Measurements from ENCODE around the gene OR2A25. TPM values are rescaled to one million over a fixed set of nuclear protein-coding genes. Genes with fewer than 3 reads are reported as not detected.
A peak's percentile ranks its signal among the peaks of the same experiment; 100 is the strongest.

Gene OR2A25
- total RNA-seq, 1 donor, result not detected

- H3K27ac ChIP-seq (ENCODE audit: low read depth, low read length), result no peak overlapping the region
- peaks cover 4% of the 10 kb centered on the region for H3K27me3 ChIP-seq (ENCODE audit: insufficient read depth, low read length)
- H2AFZ ChIP-seq (ENCODE audit: low read length), result no peak overlapping the region
- H4K20me1 ChIP-seq (ENCODE audit: insufficient read depth, low read length), result no peaks in the 10 kb centered on the region
- no peak overlapping the region for H3K4me3 ChIP-seq (ENCODE audit: insufficient read depth, low read length)
- H3K79me2 ChIP-seq (ENCODE audit: insufficient read depth, low read length), result no peaks in the 10 kb centered on the region
- DNase-seq (ENCODE audit: insufficient read length, low spot score, missing footprints), result peak; percentile 39
- no peak overlapping the region for H3K4me2 ChIP-seq (ENCODE audit: insufficient read depth, low read length)
- H3K36me3 ChIP-seq (ENCODE audit: insufficient read depth, low read length), result no peaks in the 10 kb centered on the region
- H3K4me1 ChIP-seq (ENCODE audit: insufficient read depth, low read length), result no peaks in the 10 kb centered on the region
- no peak for TF ChIP-seq CTCF (IDR thresholded peaks at IDR 0.05; ENCODE audit: extremely low read depth, low read depth, low read length)
- H3K9me3 ChIP-seq (ENCODE audit: low read depth, low read length), result no peaks in the 10 kb centered on the region
Measured at GRCh38 chr7:144036302-144036885, 33.2 kb upstream of the OR2A25 start.

GRCh38 chr7:144037414-144038035 is 32.1 kb upstream of the OR2A25 start:
- Histone ChIP-seq H3K4me3 (ENCODE audit: insufficient read depth, low read length) (no peak overlapping the region), H3K27ac (ENCODE audit: low read depth, low read length) (no peak overlapping the region), H3K4me1 (ENCODE audit: insufficient read depth, low read length) (no peaks in the 10 kb centered on the region), H2AFZ (ENCODE audit: low read length) (no peak overlapping the region), H3K4me2 (ENCODE audit: insufficient read depth, low read length) (no peak overlapping the region), H4K20me1 (ENCODE audit: insufficient read depth, low read length) (no peaks in the 10 kb centered on the region), H3K27me3 (ENCODE audit: insufficient read depth, low read length) (peaks cover 3% of the 10 kb centered on the region), H3K36me3 (ENCODE audit: insufficient read depth, low read length) (no peaks in the 10 kb centered on the region), H3K9me3 (ENCODE audit: low read depth, low read length) (no peaks in the 10 kb centered on the region), H3K79me2 (ENCODE audit: insufficient read depth, low read length) (no peaks in the 10 kb centered on the region)
- no peak for DNase-seq (ENCODE audit: insufficient read length, low spot score, missing footprints)
- no peak for TF ChIP-seq CTCF (IDR thresholded peaks at IDR 0.05; ENCODE audit: extremely low read depth, low read depth, low read length)

- Histone ChIP-seq H3K9me3 (ENCODE audit: low read depth, low read length) (no peaks in the 10 kb centered on the region), H3K4me3 (ENCODE audit: insufficient read depth, low read length) (no peak overlapping the region), H3K27ac (ENCODE audit: low read depth, low read length) (no peak overlapping the region), H2AFZ (ENCODE audit: low read length) (no peak overlapping the region), H3K27me3 (ENCODE audit: insufficient read depth, low read length) (no peaks in the 10 kb centered on the region), H3K36me3 (ENCODE audit: insufficient read depth, low read length) (no peaks in the 10 kb centered on the region), H3K4me2 (ENCODE audit: insufficient read depth, low read length) (no peak overlapping the region), H4K20me1 (ENCODE audit: insufficient read depth, low read length) (no peaks in the 10 kb centered on the region), H3K79me2 (ENCODE audit: insufficient read depth, low read length) (no peaks in the 10 kb centered on the region), H3K4me1 (ENCODE audit: insufficient read depth, low read length) (no peaks in the 10 kb centered on the region)
- no peak for TF ChIP-seq CTCF (IDR thresholded peaks at IDR 0.05; ENCODE audit: extremely low read depth, low read depth, low read length)
- no peak for DNase-seq (ENCODE audit: insufficient read length, low spot score, missing footprints)
Measured at GRCh38 chr7:144038887-144039286, 30.7 kb upstream of the OR2A25 start.

GRCh38 chr7:144048648-144049047 is 21.0 kb upstream of the OR2A25 start, which contains the start of gene OR2A5:
OR2A5 (plus strand) TSS chr7:144048948; CDS start chr7:144050402, 1,454 bp downstream.
- H4K20me1 ChIP-seq (ENCODE audit: insufficient read depth, low read length), result no peaks in the 10 kb centered on the region
- TF ChIP-seq CTCF (IDR thresholded peaks at IDR 0.05; ENCODE audit: extremely low read depth, low read depth, low read length), result no peak
- no peak within 1 kb of the TSS for H3K4me3 ChIP-seq (ENCODE audit: insufficient read depth, low read length)
- H3K27ac ChIP-seq (ENCODE audit: low read depth, low read length), result no peak within 1 kb of the TSS
- H3K27me3 ChIP-seq (ENCODE audit: insufficient read depth, low read length), result no peaks in the 10 kb centered on the region
- H3K79me2 ChIP-seq (ENCODE audit: insufficient read depth, low read length), result no peaks in the 10 kb centered on the region
- DNase-seq (ENCODE audit: insufficient read length, low spot score, missing footprints), result no peak
- no peaks in the 10 kb centered on the region for H3K9me3 ChIP-seq (ENCODE audit: low read depth, low read length)
- no peak within 1 kb of the TSS for H3K4me2 ChIP-seq (ENCODE audit: insufficient read depth, low read length)
- H3K4me1 ChIP-seq (ENCODE audit: insufficient read depth, low read length), result no peaks in the 10 kb centered on the region
- no peak within 1 kb of the TSS for H2AFZ ChIP-seq (ENCODE audit: low read length)
- no peaks in the 10 kb centered on the region for H3K36me3 ChIP-seq (ENCODE audit: insufficient read depth, low read length)

All from osteoblast (primary cell).